Measurements from ENCODE around the gene LHFPL3.

Gene LHFPL3

GRCh38 chr7:104296900-104297299 is 31.5 kb upstream of the LHFPL3 start:
- Histone ChIP-seq H3K27me3 (ENCODE audit: insufficient read depth, low read depth, severe bottlenecking) (no peaks in the 10 kb centered on the region), H3K36me3 (no peaks in the 10 kb centered on the region), H3K27ac (no peak overlapping the region), H3K9me3 (ENCODE audit: severe bottlenecking) (peaks cover 4% of the 10 kb centered on the region), H3K4me3 (ENCODE audit: low read depth, low read length) (no peak overlapping the region)
- DNase-seq: no peak
- no peak for TF ChIP-seq CTCF (IDR thresholded peaks at IDR 0.05; ENCODE audit: low read depth, low read length)

GRCh38 chr7:104299323-104299722 is 29.1 kb upstream of the LHFPL3 start:
- no peak overlapping the region for H3K27ac ChIP-seq
- DNase-seq: peak; percentile 95
- peaks cover 4% of the 10 kb centered on the region for H3K9me3 ChIP-seq (ENCODE audit: severe bottlenecking)
- no peaks in the 10 kb centered on the region for H3K27me3 ChIP-seq (ENCODE audit: insufficient read depth, low read depth, severe bottlenecking)
- no peaks in the 10 kb centered on the region for H3K36me3 ChIP-seq
- peak; percentile 68 for TF ChIP-seq CTCF (IDR thresholded peaks at IDR 0.05; ENCODE audit: low read depth, low read length)
- no peak overlapping the region for H3K4me3 ChIP-seq (ENCODE audit: low read depth, low read length)

- H3K36me3 ChIP-seq: no peaks in the 10 kb centered on the region
- peaks cover 4% of the 10 kb centered on the region for H3K9me3 ChIP-seq (ENCODE audit: severe bottlenecking)
- no peak for TF ChIP-seq CTCF (IDR thresholded peaks at IDR 0.05; ENCODE audit: low read depth, low read length)
- H3K4me3 ChIP-seq (ENCODE audit: low read depth, low read length): no peak overlapping the region
- peak overlapping the region; percentile 24 for H3K27ac ChIP-seq
- no peak for DNase-seq
- H3K27me3 ChIP-seq (ENCODE audit: insufficient read depth, low read depth, severe bottlenecking): no peaks in the 10 kb centered on the region
Observed at GRCh38 chr7:104299777-104300176, 28.6 kb upstream of the LHFPL3 start.

- TF ChIP-seq CTCF (IDR thresholded peaks at IDR 0.05; ENCODE audit: low read depth, low read length): no peak
- no peak for DNase-seq
- Histone ChIP-seq H3K27ac (no peak overlapping the region), H3K36me3 (no peaks in the 10 kb centered on the region), H3K27me3 (ENCODE audit: insufficient read depth, low read depth, severe bottlenecking) (no peaks in the 10 kb centered on the region), H3K9me3 (ENCODE audit: severe bottlenecking) (no peaks in the 10 kb centered on the region), H3K4me3 (ENCODE audit: low read depth, low read length) (no peak overlapping the region)
Observed at GRCh38 chr7:104306793-104307192, 21.6 kb upstream of the LHFPL3 start.

GRCh38 chr7:104317948-104318629 is 10.3 kb upstream of the LHFPL3 start:
- Histone ChIP-seq H3K9me3 (ENCODE audit: severe bottlenecking) (peaks cover 6% of the 10 kb centered on the region), H3K27ac (no peak overlapping the region), H3K27me3 (ENCODE audit: insufficient read depth, low read depth, severe bottlenecking) (no peaks in the 10 kb centered on the region), H3K4me3 (ENCODE audit: low read depth, low read length) (no peak overlapping the region), H3K36me3 (no peaks in the 10 kb centered on the region)
- DNase-seq: no peak
- no peak for TF ChIP-seq CTCF (IDR thresholded peaks at IDR 0.05; ENCODE audit: low read depth, low read length)

- DNase-seq: no peak
- H3K27ac ChIP-seq: no peak overlapping the region
- H3K9me3 ChIP-seq (ENCODE audit: severe bottlenecking): no peaks in the 10 kb centered on the region
- no peak overlapping the region for H3K4me3 ChIP-seq (ENCODE audit: low read depth, low read length)
- no peaks in the 10 kb centered on the region for H3K27me3 ChIP-seq (ENCODE audit: insufficient read depth, low read depth, severe bottlenecking)
- no peaks in the 10 kb centered on the region for H3K36me3 ChIP-seq
- TF ChIP-seq CTCF (IDR thresholded peaks at IDR 0.05; ENCODE audit: low read depth, low read length): no peak
Observed at GRCh38 chr7:104327534-104327933, 869 bp upstream of the LHFPL3 start.
